Myocyte (in vitro differentiated cells): ENCODE data around the gene EFCAB9. TPM values are rescaled to one million over a fixed set of nuclear protein-coding genes. Genes with fewer than 3 reads are reported as not detected.

ENCODE experiments used
- DNase-seq: peaks from one replicate; pipeline ENCODE4 v3.0.0-alpha.2; 2012; ENCODE audit warnings: low read depth
- total RNA-seq: library from RNA; depleted of rRNA; stranded (reverse); fragments of >200 nt; gene quantifications from 2 replicates; pipeline ENCODE4 v1.2.3, GENCODE V29; 2014

EFCAB9 gene
- total RNA-seq, 1 donor from 2014 or later = not detected

DNA sequence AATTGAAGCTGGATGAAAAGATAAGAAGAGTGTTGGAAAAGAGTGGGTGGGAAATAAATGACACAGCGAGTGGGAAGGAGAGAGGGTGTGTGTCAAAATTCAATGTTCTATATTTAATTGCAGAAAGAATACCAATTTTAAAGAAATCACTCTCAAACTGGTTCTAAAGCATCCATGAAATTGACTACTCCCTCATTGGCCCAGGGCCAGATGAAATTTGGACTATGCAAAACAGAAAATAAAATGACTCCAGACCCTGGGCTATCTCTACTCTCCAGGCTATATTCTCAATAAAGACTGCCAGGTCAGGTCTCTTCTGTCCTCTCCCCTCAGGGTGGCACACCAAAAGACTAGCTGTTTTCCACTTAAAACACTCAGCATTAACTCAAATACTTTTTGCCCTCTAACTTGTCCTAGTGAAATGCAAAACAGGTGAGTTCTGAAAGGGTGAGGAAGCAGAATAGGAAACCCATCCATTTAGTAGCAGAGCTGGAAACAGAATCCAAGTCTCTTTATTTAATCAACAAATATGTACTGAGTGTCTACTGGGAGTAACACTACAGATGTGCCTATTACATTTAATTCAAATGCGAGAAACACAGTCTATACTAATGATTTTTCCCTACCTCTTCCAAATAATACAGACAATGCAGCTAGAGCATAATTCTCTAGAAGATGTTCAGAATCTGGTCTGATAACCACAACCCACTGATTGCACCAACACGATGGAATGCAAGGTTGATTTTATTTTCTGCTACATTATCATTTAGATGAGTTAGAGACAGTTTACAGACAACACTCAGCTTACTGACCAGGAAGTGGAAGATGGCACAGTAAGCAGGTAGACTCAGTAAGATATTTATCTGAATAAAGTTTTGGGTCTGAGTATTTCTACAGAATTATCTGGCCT lies 42.1 kb downstream of the EFCAB9 start:
- DNase-seq = no peak

DNA sequence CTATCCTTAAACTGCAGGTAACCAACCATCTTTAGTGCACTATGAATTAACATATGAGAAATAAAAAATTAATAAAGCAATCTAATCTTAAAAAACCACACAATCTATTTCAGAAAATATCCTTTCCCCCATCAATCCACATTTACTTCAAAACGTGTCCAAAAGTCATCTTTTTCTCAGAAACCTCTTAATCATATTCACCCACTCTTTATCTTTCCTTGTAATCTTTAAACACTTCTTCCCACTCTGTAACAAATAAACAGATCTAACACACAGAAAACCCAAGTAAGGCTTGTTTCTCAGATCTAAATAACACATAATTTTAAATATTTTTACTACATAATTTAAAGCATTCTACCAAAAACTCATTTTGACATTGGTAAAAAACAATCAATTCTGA lies 44.4 kb downstream of the EFCAB9 start:
- DNase-seq = no peak

DNA sequence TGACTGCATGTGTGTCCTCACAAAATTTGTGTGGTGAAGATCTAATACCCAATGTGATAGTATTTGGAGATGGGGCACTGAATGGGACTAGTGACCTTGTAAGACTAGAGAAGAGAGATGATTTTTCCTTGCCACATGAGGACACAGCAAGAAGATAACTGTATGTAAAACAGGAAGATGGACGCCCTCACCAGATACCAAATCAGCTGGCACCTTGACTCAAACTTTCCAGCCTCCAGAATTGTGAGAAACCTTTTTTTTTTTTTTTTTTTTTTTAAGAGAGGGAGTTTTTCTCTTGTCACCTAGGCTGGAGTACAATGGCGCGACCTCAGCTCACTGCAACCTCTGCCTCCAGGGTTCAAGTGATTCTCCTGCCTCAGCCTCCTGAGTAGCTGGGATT lies 49.3 kb downstream of the EFCAB9 start:
- DNase-seq = no peak

DNA sequence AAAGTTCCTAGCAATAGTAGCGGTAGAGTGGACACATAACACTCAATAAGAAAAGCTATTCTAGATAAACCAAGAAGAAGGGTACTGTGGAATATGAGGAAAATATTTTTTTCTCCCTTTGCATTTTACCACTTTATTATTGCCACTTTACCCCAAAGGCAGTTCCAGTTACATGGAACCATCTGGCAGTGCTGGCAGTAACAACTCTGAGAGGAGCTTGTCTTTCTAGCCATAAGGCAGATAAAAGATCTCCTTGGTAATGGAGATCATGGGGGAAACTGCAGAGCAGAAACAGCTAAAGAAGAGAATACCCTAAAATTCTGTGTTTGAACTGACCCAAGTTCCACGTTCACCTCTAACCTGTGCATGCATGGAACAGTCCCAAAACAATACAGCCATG lies 51.1 kb downstream of the EFCAB9 start:
- DNase-seq = no peak

DNA sequence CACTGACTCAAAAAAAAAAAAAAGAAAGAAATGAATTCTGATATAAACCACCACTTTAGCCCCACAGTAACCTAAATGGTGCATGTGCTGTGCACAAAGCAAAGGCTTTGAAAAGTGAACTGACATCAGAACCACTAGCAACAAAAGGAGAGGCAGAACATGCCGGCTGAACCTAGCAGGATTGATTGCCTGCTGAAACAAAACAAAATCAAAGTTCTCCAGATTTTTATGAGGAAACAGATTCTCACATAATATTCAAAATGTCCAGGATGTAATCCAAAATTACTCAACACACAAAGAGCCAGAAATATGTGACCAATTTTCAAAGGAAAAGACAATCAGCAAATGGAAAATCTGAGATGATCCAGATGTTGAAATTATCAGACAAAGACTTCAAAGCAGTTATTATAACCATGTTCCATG lies 51.7 kb downstream of the EFCAB9 start:
- DNase-seq = no peak

DNA sequence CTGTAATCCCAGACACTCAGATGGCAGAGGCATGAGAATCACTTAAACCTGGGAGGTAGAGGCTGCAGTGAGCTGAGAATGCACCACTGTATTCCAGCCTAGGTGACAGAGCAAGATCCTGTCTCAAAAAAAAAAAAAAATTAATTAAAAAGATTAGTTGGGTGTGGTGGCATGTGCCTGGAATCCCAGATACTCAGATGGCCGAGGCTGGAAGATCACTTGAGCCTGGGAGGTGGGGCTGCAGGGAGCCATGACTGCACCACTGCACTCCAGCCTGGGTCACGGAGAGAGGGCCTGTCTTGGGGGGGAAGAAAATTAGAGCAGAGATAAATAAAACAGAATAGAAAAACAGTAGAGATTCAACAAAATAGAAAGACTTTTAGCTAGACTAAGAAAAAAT lies 54.7 kb downstream of the EFCAB9 start:
- peak; percentile 4 for DNase-seq

DNA sequence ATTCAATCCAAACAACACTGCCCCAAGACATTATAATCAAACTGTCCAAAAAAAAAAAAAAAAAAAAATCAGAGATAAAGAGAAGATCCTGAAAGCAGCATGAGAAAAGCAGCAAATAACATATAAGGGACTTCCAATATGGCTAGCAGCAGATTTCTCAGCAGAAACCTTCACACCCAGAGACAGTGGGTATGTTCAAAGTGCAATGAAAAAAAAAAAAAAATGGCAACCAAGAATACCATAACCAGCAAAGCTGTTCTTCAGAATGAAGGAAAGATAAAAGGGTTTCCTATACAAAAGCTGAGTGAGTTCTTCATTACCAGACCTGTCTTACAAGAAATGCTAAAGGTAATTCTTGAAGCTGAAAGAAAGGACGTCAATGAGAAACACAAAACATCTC lies 57.4 kb downstream of the EFCAB9 start:
- DNase-seq = no peak

DNA sequence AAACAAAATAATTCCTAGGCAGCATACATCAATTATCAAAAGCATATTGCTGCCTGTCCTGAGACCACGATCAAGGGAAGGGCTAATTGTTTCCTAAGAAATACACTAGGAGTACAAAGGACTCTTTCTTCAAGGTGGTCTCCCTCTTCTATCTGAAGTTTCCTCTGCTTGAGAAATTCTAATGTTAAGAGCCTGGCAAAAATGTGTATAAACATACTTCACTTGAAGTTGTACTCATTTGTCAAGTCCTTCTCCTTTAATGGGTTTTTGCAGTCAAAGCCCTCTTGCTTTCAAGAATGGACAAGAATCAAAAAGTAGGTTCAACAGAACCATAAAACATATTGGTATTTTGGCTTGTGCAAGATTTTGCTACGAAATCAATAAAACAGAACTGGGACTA lies 58.5 kb downstream of the EFCAB9 start:
- DNase-seq = no peak

Other genes with a start within 250 kb of the EFCAB9 start
- 102 and 122 TPM in 2 replicates for gene FBXW11, start 187.5 kb upstream of the EFCAB9 start, total RNA-seq
- gene STK10, start 5.9 kb upstream of the EFCAB9 start, total RNA-seq = 22.3 and 23.2 TPM in 2 replicates
- gene UBTD2, start 89.6 kb downstream of the EFCAB9 start, total RNA-seq = 40.5 and 45.2 TPM in 2 replicates